Measurements from ENCODE around the gene MRPL2.

GRCh38 chr6:43052225-43052841, 6.9 kb downstream of the MRPL2 start:
- no peak for TF ChIP-seq SIN3A (IDR thresholded peaks at IDR 0.05; ENCODE audit: borderline replicate concordance, insufficient read depth, low read length)
- TF ChIP-seq REST (IDR thresholded peaks at IDR 0.05; ENCODE audit: insufficient read depth in 1 of 2, low read depth in 2 of 2, low read length in 2 of 2): no peak
- no peak for TF ChIP-seq POLR2AphosphoS5 (IDR thresholded peaks at IDR 0.05; ENCODE audit: low read depth, low read length)

Measured in PFSK-1 (cell line).